Measurements from ENCODE around the gene KDM4C.

GRCh38 chr9:7028591-7028990 lies 270.8 kb downstream of the KDM4C start:
- no peak for TF ChIP-seq ZNF556 (CRISPR knock-in tag; IDR thresholded peaks at IDR 0.05; ENCODE audit: borderline replicate concordance)
- no peak for TF ChIP-seq GZF1 (CRISPR knock-in tag; IDR thresholded peaks at IDR 0.05)
- TF ChIP-seq ATRX (CRISPR knock-in tag; IDR thresholded peaks at IDR 0.05; ENCODE audit: borderline replicate concordance) = no peak
- TF ChIP-seq TARDBP (CRISPR knock-in tag; IDR thresholded peaks at IDR 0.05) = no peak
- TF ChIP-seq ZFP82 (CRISPR knock-in tag; IDR thresholded peaks at IDR 0.05; ENCODE audit: borderline replicate concordance) = no peak
- no peak for TF ChIP-seq SMARCE1 (IDR thresholded peaks at IDR 0.05; ENCODE audit: borderline replicate concordance)
- TF ChIP-seq CTCF (CRISPR knock-in tag; IDR thresholded peaks at IDR 0.05) = no peak
- TF ChIP-seq ZFP62 (CRISPR knock-in tag; IDR thresholded peaks at IDR 0.05) = no peak
- no peak for TF ChIP-seq CEBPB (IDR thresholded peaks at IDR 0.05; ENCODE audit: borderline replicate concordance, low read depth, low read length)
